Osteoblast (primary cell): Measurements from ENCODE around the gene TPM1. TPM values are rescaled to one million over a fixed set of nuclear protein-coding genes. Genes with fewer than 3 reads are reported as not detected.
A peak's percentile ranks its signal among the peaks of the same experiment; 100 is the strongest.

ENCODE experiments used
- DNase-seq: peaks from one replicate; pipeline ENCODE4 v3.0.0; 2011; ENCODE audit warnings: low spot score, mixed read lengths; ENCODE audit not compliant: insufficient read length; ENCODE audit errors: missing footprints
- H2AFZ ChIP-seq: 2 replicates; pipeline ENCODE4 v1.6.0; 2011; ENCODE audit warnings: mild to moderate bottlenecking, low read length
- H3K27ac ChIP-seq: 2 replicates; pipeline ENCODE4 v1.5.1; 2011; ENCODE audit warnings: mild to moderate bottlenecking, low read depth, low read length, moderate library complexity
- H3K27me3 ChIP-seq: 2 replicates; pipeline ENCODE4 v1.6.0; 2012; ENCODE audit warnings: mild to moderate bottlenecking, control low read depth, inconsistent platforms, low read length, moderate library complexity; ENCODE audit not compliant: insufficient read depth
- H3K36me3 ChIP-seq: 2 replicates; pipeline ENCODE4 v1.5.1; 2011; ENCODE audit warnings: mild to moderate bottlenecking, low read length, control low read depth, moderate library complexity; ENCODE audit not compliant: insufficient read depth
- H3K4me1 ChIP-seq: 2 replicates; pipeline ENCODE4 v1.5.1; 2011; ENCODE audit warnings: mild to moderate bottlenecking, low read length, control low read depth, moderate library complexity; ENCODE audit not compliant: insufficient read depth
- H3K4me2 ChIP-seq: 2 replicates; pipeline ENCODE4 v1.6.0; 2011; ENCODE audit warnings: mild to moderate bottlenecking, low read length; ENCODE audit not compliant: insufficient read depth
- H3K4me3 ChIP-seq: fragments of 200-600 bp; sonication (generic); 3 replicates; pipeline ENCODE4 v1.5.1; 2012; ENCODE audit warnings: mild to moderate bottlenecking, low read length, inconsistent platforms; ENCODE audit not compliant: insufficient read depth
- H3K79me2 ChIP-seq: 2 replicates; pipeline ENCODE4 v1.6.0; 2012; ENCODE audit warnings: mild to moderate bottlenecking, low read length, control low read depth, inconsistent platforms; ENCODE audit not compliant: insufficient read depth
- H3K9me3 ChIP-seq: 2 replicates; pipeline ENCODE4 v1.5.1; 2011; ENCODE audit warnings: low read depth, low read length, control low read depth
- H4K20me1 ChIP-seq: 2 replicates; pipeline ENCODE4 v1.6.0; 2012; ENCODE audit warnings: mild to moderate bottlenecking, low read length, control low read depth; ENCODE audit not compliant: insufficient read depth
- total RNA-seq: library from RNA; depleted of rRNA; stranded (reverse); fragments of >200 nt; gene quantifications from 2 replicates; pipeline ENCODE4 v1.2.3, GENCODE V29; 2012
- TF ChIP-seq, protein P1 (sequence below): IDR thresholded peaks from 2 replicates; pipeline ENCODE4 v1.5.1; 2011; ENCODE audit warnings: mild to moderate bottlenecking, low read depth, low read length, moderate library complexity; ENCODE audit errors: extremely low read depth

TPM1 gene
- total RNA-seq, 1 donor: 1,563 TPM

DNA sequence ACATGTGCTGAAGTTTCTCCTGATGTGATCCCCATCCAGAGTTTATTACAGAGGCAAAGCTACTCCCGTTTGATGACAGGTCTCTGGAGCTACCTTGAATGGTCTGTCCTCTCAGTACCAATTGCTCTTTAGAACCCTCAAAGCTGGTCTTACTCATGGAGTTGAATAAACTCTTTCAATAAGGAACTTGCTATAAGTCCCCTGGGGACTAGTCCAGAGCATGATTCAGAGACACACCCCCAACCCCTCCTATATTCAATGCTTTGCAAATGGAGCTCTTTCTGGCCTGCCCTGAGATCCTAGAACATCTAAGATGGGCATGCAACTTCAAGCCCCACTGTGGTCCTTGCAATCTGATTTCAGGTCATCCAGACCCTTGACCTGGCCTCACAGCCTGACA is 23.9 kb upstream of the TPM1 start:
- Histone ChIP-seq H3K27ac (peak overlapping the region; percentile 46), H3K4me2 (no peak overlapping the region), H3K79me2 (no peaks in the 10 kb centered on the region), H3K4me3 (no peak overlapping the region), H2AFZ (no peak overlapping the region), H3K4me1 (peaks cover 74% of the 10 kb centered on the region), H3K27me3 (no peaks in the 10 kb centered on the region), H4K20me1 (no peaks in the 10 kb centered on the region), H3K36me3 (no peaks in the 10 kb centered on the region), H3K9me3 (no peaks in the 10 kb centered on the region)
- peak; percentile 82 for DNase-seq
- TF ChIP-seq, protein P1, sequence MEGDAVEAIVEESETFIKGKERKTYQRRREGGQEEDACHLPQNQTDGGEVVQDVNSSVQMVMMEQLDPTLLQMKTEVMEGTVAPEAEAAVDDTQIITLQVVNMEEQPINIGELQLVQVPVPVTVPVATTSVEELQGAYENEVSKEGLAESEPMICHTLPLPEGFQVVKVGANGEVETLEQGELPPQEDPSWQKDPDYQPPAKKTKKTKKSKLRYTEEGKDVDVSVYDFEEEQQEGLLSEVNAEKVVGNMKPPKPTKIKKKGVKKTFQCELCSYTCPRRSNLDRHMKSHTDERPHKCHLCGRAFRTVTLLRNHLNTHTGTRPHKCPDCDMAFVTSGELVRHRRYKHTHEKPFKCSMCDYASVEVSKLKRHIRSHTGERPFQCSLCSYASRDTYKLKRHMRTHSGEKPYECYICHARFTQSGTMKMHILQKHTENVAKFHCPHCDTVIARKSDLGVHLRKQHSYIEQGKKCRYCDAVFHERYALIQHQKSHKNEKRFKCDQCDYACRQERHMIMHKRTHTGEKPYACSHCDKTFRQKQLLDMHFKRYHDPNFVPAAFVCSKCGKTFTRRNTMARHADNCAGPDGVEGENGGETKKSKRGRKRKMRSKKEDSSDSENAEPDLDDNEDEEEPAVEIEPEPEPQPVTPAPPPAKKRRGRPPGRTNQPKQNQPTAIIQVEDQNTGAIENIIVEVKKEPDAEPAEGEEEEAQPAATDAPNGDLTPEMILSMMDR: no peak

DNA sequence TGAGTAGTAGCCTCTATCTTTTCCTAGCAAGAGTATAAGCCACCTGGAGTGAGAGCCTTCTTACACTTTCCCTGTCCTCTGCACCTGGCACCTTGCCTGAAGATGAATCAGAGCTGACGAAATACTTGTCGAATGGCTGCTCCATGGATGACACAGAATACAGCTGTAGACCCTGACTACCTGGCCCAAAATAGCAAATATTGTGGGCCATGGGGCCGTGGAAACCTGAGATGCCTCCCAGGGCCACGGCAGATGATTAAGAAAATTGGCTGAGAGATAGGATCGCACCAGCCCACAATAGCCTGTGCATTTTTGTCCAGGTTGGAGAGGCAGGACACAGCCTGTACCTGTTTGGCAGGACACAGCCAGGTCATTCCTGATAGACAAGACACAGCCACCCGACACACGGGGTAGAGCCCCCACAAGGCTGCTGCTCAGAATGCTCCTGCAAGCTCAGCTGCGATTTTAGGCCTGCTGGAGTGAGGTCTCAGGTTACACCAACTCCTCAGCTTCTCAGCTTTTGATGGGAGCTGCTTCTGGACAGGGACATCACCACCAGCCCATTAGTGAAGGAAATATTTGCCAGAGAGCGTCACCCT is 22.9 kb upstream of the TPM1 start:
- Histone ChIP-seq H3K27me3 (no peaks in the 10 kb centered on the region), H3K4me1 (peaks cover 73% of the 10 kb centered on the region), H3K27ac (peak overlapping the region; percentile 54), H2AFZ (no peak overlapping the region), H3K36me3 (no peaks in the 10 kb centered on the region), H4K20me1 (no peaks in the 10 kb centered on the region), H3K4me2 (peak overlapping the region; percentile 6), H3K9me3 (no peaks in the 10 kb centered on the region), H3K79me2 (no peaks in the 10 kb centered on the region), H3K4me3 (no peak overlapping the region)
- TF ChIP-seq, protein P1: no peak
- DNase-seq: no peak

DNA sequence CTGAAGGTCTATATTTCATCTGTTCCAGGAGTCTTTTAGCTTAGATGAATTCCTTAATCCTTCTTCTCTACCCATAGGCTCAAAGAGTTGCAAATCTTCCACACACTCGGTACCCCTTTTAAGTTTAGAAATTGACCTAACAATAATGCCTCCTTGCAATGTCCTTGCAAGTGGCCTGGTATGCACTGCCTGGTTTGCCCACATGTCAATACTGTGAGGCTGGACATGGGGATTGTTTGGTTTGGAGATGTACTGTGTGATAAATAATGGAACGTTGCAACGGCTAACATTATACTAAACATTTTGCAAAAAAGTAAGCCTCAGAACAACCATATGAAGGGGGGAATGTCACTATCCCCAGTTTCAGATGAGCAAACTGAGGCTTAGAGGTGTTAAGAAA is 22.4 kb upstream of the TPM1 start:
- peaks cover 68% of the 10 kb centered on the region for H3K4me1 ChIP-seq
- no peaks in the 10 kb centered on the region for H3K36me3 ChIP-seq
- DNase-seq: no peak
- H3K27me3 ChIP-seq: no peaks in the 10 kb centered on the region
- no peaks in the 10 kb centered on the region for H3K79me2 ChIP-seq
- H3K4me3 ChIP-seq: no peak overlapping the region
- TF ChIP-seq, protein P1: no peak
- H2AFZ ChIP-seq: no peak overlapping the region
- H3K27ac ChIP-seq: peak overlapping the region; percentile 54
- no peaks in the 10 kb centered on the region for H4K20me1 ChIP-seq
- H3K9me3 ChIP-seq: no peaks in the 10 kb centered on the region
- peak overlapping the region; percentile 8 for H3K4me2 ChIP-seq

DNA sequence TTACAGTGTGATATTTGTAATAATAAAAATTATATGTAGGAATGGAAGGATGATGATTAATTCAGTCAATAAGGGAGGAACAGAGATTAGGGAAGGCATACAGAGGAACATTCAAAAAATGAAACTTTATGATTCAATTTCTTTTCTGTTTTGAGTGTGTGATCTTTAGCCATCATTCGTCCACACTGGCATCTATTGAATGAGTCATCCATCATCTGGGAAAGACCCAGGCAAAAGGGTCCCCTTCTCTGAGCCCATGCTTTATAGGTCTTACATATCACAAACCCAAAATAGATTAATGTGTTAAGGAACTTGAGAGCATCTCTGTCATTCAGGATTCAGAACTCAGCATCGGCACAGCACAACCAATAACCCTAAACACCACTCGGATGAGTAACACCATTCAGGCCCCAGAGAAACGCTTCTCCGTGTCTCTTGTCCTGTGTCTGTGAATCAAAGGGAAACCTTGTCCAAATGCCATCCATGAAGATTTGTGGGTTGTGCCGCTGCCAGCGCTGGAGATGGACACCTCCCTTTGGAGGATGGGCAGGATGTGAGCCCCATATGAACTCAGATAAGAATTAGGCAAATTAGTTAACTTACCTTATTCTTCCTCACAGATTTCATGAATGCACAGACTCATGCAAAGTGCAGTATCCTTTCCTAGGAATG is 21.7 kb upstream of the TPM1 start:
- H2AFZ ChIP-seq: peak overlapping the region; percentile 4
- peak overlapping the region; percentile 54 for H3K27ac ChIP-seq
- H3K36me3 ChIP-seq: no peaks in the 10 kb centered on the region
- TF ChIP-seq, protein P1: no peak
- H3K79me2 ChIP-seq: no peaks in the 10 kb centered on the region
- H3K9me3 ChIP-seq: no peaks in the 10 kb centered on the region
- no peak overlapping the region for H3K4me3 ChIP-seq
- peak overlapping the region; percentile 8 for H3K4me2 ChIP-seq
- H4K20me1 ChIP-seq: no peaks in the 10 kb centered on the region
- H3K4me1 ChIP-seq: peaks cover 60% of the 10 kb centered on the region
- no peaks in the 10 kb centered on the region for H3K27me3 ChIP-seq
- no peak for DNase-seq
